HCT116 (cell line): ENCODE measurements around the gene KBTBD13.

Source experiments
- EZH2 ChIP-seq: fragments of 200-600 bp; sonication (generic); IDR thresholded peaks from 2 replicates; pipeline ENCODE4 v1.6.1; 2017; ENCODE audit warnings: antibody characterized with exemption, mixed run types
- EZH2phosphoT487 ChIP-seq: fragments of 200-600 bp; IDR thresholded peaks from 2 replicates; pipeline ENCODE4 v1.6.1; 2018; ENCODE audit warnings: antibody characterized with exemption, borderline replicate concordance
- POLR2A ChIP-seq: IDR thresholded peaks from 2 replicates; pipeline ENCODE4 v1.7.0; 2011; ENCODE audit warnings: borderline replicate concordance; ENCODE audit not compliant: insufficient read depth, insufficient read length; ENCODE audit errors: extremely low read depth
- POLR2AphosphoS5 ChIP-seq: IDR thresholded peaks from 2 replicates; pipeline ENCODE4 v1.6.1; 2011; ENCODE audit warnings: mild to moderate bottlenecking, low read depth, low read length, moderate library complexity
- RAD21 ChIP-seq: IDR thresholded peaks from 2 replicates; pipeline ENCODE4 v1.6.1; 2012; ENCODE audit warnings: low read depth, mild to moderate bottlenecking
- SIN3A ChIP-seq: IDR thresholded peaks from 2 replicates; pipeline ENCODE4 v1.6.1; 2012; ENCODE audit warnings: low read depth
- TCF7L2 ChIP-seq: IDR thresholded peaks from 2 replicates; pipeline ENCODE4 v1.7.0; 2011; ENCODE audit warnings: borderline replicate concordance, inconsistent platforms; ENCODE audit not compliant: insufficient read depth, insufficient read length; ENCODE audit errors: extremely low read depth
- YY1 ChIP-seq: IDR thresholded peaks from 2 replicates; pipeline ENCODE4 v1.6.1; 2011; ENCODE audit warnings: low read length, low read depth, moderate library complexity, mild to moderate bottlenecking; ENCODE audit not compliant: insufficient replicate concordance; ENCODE audit errors: extremely low read depth
- TF ChIP-seq, protein P1 (sequence below), 3 experiments: fragments of 200-600 bp in 1 of 3; sonication (generic) in 1 of 3; IDR thresholded peaks in 2 of 3; conservative IDR thresholded peaks in 1 of 3; 2 replicates each; pipeline ENCODE4 v1.5.1; 2012 to 2017; ENCODE audit warnings: low read depth in 2 of 3, low read length in 2 of 3, antibody characterized with exemption in 1 of 3, borderline replicate concordance in 1 of 3, control low read depth in 1 of 3, mild to moderate bottlenecking in 1 of 3, mixed read lengths in 1 of 3, mixed run types in 1 of 3, moderate library complexity in 1 of 3; ENCODE audit not compliant: insufficient read depth in 1 of 3
- TF ChIP-seq, protein P2 (sequence below): IDR thresholded peaks from 2 replicates; pipeline ENCODE4 v1.6.1; 2012

GRCh38 chr15:65085990-65086679 is 9.6 kb downstream of the KBTBD13 start:
- TF ChIP-seq EZH2 (no peak), POLR2AphosphoS5 (no peak), POLR2A (no peak), TCF7L2 (no peak), YY1 (no peak), RAD21 (peak; percentile 70), EZH2phosphoT487 (no peak), SIN3A (no peak)
- TF ChIP-seq, protein P1, sequence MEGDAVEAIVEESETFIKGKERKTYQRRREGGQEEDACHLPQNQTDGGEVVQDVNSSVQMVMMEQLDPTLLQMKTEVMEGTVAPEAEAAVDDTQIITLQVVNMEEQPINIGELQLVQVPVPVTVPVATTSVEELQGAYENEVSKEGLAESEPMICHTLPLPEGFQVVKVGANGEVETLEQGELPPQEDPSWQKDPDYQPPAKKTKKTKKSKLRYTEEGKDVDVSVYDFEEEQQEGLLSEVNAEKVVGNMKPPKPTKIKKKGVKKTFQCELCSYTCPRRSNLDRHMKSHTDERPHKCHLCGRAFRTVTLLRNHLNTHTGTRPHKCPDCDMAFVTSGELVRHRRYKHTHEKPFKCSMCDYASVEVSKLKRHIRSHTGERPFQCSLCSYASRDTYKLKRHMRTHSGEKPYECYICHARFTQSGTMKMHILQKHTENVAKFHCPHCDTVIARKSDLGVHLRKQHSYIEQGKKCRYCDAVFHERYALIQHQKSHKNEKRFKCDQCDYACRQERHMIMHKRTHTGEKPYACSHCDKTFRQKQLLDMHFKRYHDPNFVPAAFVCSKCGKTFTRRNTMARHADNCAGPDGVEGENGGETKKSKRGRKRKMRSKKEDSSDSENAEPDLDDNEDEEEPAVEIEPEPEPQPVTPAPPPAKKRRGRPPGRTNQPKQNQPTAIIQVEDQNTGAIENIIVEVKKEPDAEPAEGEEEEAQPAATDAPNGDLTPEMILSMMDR (IDR thresholded peaks at IDR 0.05 in 2 of 3, conservative IDR thresholded peaks at IDR 0.05 in 1 of 3; ENCODE audit: borderline replicate concordance in 1 of 3, insufficient read depth in 1 of 3, low read depth in 2 of 3, low read length in 2 of 3) = peak; percentile 66 to 84 (median 69)
- TF ChIP-seq, protein P2, sequence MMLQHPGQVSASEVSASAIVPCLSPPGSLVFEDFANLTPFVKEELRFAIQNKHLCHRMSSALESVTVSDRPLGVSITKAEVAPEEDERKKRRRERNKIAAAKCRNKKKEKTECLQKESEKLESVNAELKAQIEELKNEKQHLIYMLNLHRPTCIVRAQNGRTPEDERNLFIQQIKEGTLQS = no peak
